Measurements from ENCODE around the gene ACOX1. TPM values are rescaled to one million over a fixed set of nuclear protein-coding genes. Genes with fewer than 3 reads are reported as not detected.

Gene ACOX1
- total RNA-seq, 2 experiments from 2014 or later: 27.7 to 33.1 TPM

- no peak for ATAC-seq
- intact Hi-C loops (cut with DNase I, micrococcal nuclease): no loop called here
- H3K4me3 Mint-ChIP-seq: no peak overlapping the region
- H3K9me3 Mint-ChIP-seq (ENCODE audit: low read depth): no peaks in the 10 kb centered on the region
- no peaks in the 10 kb centered on the region for H3K36me3 Mint-ChIP-seq (ENCODE audit: low read depth)
- ChIA-PET CTCF (interaction anchor here (0.5 kb wide), 1 partner anchor 335 kb away, joined by 4 read pairs; no protein-coding TSS in a partner anchor), POLR2A (interaction anchor here (0.6 kb wide), 1 partner anchor 277 kb away, joined by 3 read pairs; no protein-coding TSS in a partner anchor)
- H3K27ac Mint-ChIP-seq: no peak overlapping the region
- no peak for DNase-seq
- H3K4me1 Mint-ChIP-seq: peaks cover 3% of the 10 kb centered on the region
- no peaks in the 10 kb centered on the region for H3K27me3 Mint-ChIP-seq
These were observed 39.3 kb upstream of the ACOX1 start for GRCh38 chr17:76018340-76018680.

DNA sequence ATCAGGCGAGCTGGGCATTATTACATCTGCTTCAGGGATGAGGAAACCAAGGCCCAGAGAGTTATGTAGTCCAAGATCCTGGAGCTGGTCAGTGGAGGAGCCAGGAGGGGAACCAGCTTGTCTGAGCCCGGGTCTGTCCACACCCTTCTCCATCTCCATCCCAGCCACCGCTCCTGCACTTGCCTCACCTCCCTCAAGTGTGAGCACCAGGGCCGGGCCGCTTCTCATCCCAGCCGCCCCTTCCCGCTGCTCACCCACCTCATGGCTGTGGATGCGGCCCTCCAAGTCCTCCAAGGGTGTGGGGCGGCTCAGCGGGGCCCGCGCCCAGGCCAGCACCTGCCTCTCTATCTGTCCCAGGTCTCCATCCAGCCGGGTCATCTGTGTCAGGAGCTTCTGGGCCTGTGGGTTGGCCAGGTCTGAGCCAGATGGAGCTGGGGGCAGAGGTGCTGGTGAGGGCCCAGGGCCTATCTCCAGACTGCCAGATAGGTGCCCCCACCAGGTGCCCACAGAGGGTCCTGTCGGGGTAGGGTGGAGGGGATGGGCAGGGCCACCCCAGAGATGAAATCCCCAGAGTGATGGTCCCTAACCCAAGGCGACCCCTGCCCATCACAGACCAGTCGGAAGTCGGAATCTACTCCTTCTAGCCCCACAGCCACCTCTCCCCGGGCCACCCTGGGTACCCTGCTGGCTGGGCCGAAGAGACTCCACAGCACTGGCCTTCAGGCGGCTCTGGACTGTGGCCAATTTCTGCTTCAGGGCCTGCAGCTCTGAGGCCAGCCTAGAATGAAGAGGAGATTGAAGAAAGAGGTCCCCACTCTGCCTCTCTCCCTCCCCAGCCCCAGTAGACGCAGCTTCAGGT lies 38.7 kb upstream of the ACOX1 start:
- no peaks in the 10 kb centered on the region for H3K36me3 Mint-ChIP-seq (ENCODE audit: low read depth)
- peaks cover 3% of the 10 kb centered on the region for H3K4me1 Mint-ChIP-seq
- DNase-seq: no peak
- H3K27ac Mint-ChIP-seq: no peak overlapping the region
- H3K27me3 Mint-ChIP-seq: no peaks in the 10 kb centered on the region
- CTCF ChIA-PET: interaction anchor here (0.5 to 10.4 kb wide), 3 partner anchors 17 to 335 kb away, joined by 3 to 139 read pairs (median 4); partner anchors contain the start of gene CDK3
- no peak for ATAC-seq
- intact Hi-C loops (cut with DNase I, micrococcal nuclease): no loop called here
- no peak overlapping the region for H3K4me3 Mint-ChIP-seq
- no peaks in the 10 kb centered on the region for H3K9me3 Mint-ChIP-seq (ENCODE audit: low read depth)
- POLR2A ChIA-PET: interaction anchor here (0.6 kb wide), 1 partner anchor 278 kb away, joined by 3 read pairs; no protein-coding TSS in a partner anchor

DNA sequence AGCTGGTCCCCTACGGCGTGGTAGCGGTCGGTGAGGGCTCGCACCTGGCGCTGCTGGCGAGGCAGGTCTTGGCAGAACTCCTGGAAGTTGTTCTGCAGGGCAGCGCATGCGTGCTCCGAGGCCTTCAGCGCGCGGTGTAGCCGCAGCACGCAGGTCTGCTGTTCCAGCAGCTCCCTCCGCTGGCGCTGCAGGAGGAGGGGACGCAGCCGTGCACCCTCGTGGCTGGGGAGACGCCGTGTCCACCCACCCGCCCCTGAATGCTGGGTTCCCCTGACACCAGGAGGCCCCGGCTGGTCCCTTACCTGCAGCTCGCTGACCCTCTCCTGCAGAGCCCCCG lies 35.9 kb upstream of the ACOX1 start:
- no peak for ATAC-seq
- H3K36me3 Mint-ChIP-seq (ENCODE audit: low read depth): no peaks in the 10 kb centered on the region
- H3K4me1 Mint-ChIP-seq: peaks cover 3% of the 10 kb centered on the region
- no peaks in the 10 kb centered on the region for H3K9me3 Mint-ChIP-seq (ENCODE audit: low read depth)
- no peak for DNase-seq
- ChIA-PET POLR2A (no interaction called here), CTCF (interaction anchor here (0.7 to 10.4 kb wide), 37 partner anchors 8 to 1895 kb away, joined by 3 to 139 read pairs (median 4); partner anchors contain the start of genes CDK3, EXOC7, GALR2 and MRPL38)
- H3K27me3 Mint-ChIP-seq: no peaks in the 10 kb centered on the region
- intact Hi-C loops (cut with DNase I, micrococcal nuclease): loop anchor here (1.0 to 5.0 kb wide), 7 partner anchors 62 to 287 kb away; partner anchors contain the start of genes EXOC7 (in 2 of the 2) and ZACN (in 1 of the 2)
- H3K27ac Mint-ChIP-seq: no peak overlapping the region
- no peak overlapping the region for H3K4me3 Mint-ChIP-seq

DNA sequence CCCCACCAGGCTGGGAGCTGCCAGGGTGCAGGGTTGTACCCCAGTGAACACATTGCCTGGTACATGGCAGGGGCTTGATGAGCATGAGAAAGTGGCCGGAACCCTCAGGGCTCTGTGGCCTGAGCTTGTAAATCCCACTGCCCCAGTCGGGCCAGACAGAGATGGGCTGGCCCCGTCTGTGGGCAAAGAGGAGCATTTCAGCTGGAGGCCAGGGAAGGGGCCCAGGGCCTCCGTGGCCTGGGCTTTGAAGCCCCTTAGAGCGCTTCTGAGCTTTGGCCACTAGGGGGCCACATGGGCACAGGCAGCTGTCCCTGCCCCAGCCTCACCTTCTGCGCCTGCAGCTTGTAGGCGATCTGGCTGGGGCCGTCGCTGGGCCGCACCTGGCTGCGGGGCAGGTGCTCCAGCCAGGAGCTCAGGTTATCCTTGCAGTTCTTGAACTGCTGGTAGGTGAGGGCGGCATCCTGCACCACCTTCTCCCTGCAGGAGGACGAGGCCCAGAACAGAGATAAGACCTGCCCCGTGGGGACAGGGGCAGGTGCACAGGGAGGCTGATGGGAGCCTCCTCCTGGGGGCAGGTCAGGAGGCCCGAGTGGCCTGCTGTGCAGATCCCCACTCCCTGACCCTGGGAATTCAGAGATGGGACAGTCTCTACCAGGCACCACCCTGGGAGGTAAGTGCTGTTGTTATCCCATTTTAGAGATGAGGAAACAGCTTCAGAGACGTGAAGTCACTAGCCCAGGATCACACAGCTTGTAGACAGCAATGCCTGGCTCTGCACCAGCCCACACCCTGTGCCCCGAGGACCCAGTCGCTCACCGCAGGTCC lies 35.3 kb upstream of the ACOX1 start:
- DNase-seq (peak; percentile 90), ATAC-seq (peak; percentile 99)
- intact Hi-C loops (cut with DNase I, micrococcal nuclease): loop anchor here (1.0 to 5.0 kb wide), 7 partner anchors 63 to 288 kb away; partner anchors contain the start of genes EXOC7 (in 2 of the 2) and ZACN (in 1 of the 2)
- no peak overlapping the region for H3K27ac Mint-ChIP-seq
- peaks cover 3% of the 10 kb centered on the region for H3K4me1 Mint-ChIP-seq
- H3K9me3 Mint-ChIP-seq (ENCODE audit: low read depth): no peaks in the 10 kb centered on the region
- no peak overlapping the region for H3K4me3 Mint-ChIP-seq
- H3K27me3 Mint-ChIP-seq: no peaks in the 10 kb centered on the region
- ChIA-PET POLR2A (interaction anchor here (0.6 to 0.9 kb wide), 3 partner anchors 28 to 265 kb away, joined by 3 to 4 read pairs (median 3); no protein-coding TSS in a partner anchor), CTCF (interaction anchor here (0.6 to 10.4 kb wide), 59 partner anchors 9 to 1895 kb away, joined by 3 to 139 read pairs (median 4); partner anchors contain the start of genes CDK3, EXOC7, GALK1 and GALR2)
- H3K36me3 Mint-ChIP-seq (ENCODE audit: low read depth): no peaks in the 10 kb centered on the region

- Mint-ChIP-seq H3K36me3 (ENCODE audit: low read depth) (no peaks in the 10 kb centered on the region), H3K27me3 (no peaks in the 10 kb centered on the region), H3K4me3 (no peak overlapping the region), H3K27ac (no peak overlapping the region), H3K4me1 (peaks cover 3% of the 10 kb centered on the region), H3K9me3 (ENCODE audit: low read depth) (no peaks in the 10 kb centered on the region)
- intact Hi-C loops (cut with DNase I, micrococcal nuclease): loop anchor here in 1 of 2 experiments (5.0 kb wide), 2 partner anchors 64 to 289 kb away; partner anchors contain the start of gene ZACN
- POLR2A ChIA-PET: interaction anchor here (0.6 kb wide), 1 partner anchor 29 kb away, joined by 3 read pairs; no protein-coding TSS in a partner anchor
- ATAC-seq (no peak), DNase-seq (no peak)
- CTCF ChIA-PET: interaction anchor here (0.6 to 10.4 kb wide), 44 partner anchors 9 to 401 kb away, joined by 3 to 139 read pairs (median 4); partner anchors contain the start of genes CDK3, EXOC7, GALR2 and MRPL38
These were observed 34.5 kb upstream of the ACOX1 start for GRCh38 chr17:76013377-76013932.

DNA sequence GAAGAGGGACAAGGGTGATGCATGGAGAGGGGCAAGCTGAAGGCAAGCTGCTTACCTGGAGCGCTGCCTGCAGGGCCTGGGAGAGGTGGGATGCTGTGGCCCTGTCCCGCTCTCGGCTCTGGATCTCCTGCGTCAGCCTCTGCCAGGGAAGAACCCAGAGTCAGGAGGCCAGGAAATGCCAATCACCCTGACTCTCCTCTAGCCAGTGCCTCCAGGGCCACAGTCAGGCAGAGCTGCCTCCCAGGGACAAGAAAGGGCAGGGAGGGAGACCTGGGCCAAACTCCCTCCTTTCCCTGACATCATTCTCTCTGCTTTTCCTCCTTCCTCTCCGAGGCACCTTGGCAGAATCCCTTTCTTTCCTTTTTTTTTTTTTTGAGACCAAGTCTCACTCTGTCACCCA lies 33.0 kb upstream of the ACOX1 start:
- Mint-ChIP-seq H3K27ac (no peak overlapping the region), H3K4me3 (no peak overlapping the region), H3K4me1 (peaks cover 3% of the 10 kb centered on the region), H3K9me3 (ENCODE audit: low read depth) (no peaks in the 10 kb centered on the region), H3K36me3 (ENCODE audit: low read depth) (no peaks in the 10 kb centered on the region), H3K27me3 (no peaks in the 10 kb centered on the region)
- intact Hi-C loops (cut with DNase I, micrococcal nuclease): loop anchor here in 1 of 2 experiments (5.0 kb wide), 2 partner anchors 65 to 290 kb away; partner anchors contain the start of gene ZACN
- no peak for ATAC-seq
- no peak for DNase-seq
- POLR2A ChIA-PET: interaction anchor here (0.5 kb wide), 1 partner anchor 329 kb away, joined by 5 read pairs; no protein-coding TSS in a partner anchor
- CTCF ChIA-PET: interaction anchor here (1.0 to 10.4 kb wide), 6 partner anchors 8 to 291 kb away, joined by 3 to 139 read pairs (median 4); partner anchors contain the start of gene CDK3

- H3K4me3 Mint-ChIP-seq: no peak overlapping the region
- H3K4me1 Mint-ChIP-seq: peaks cover 3% of the 10 kb centered on the region
- no peak for DNase-seq
- ChIA-PET CTCF (interaction anchor here (0.6 to 10.4 kb wide), 9 partner anchors 9 to 270 kb away, joined by 3 to 139 read pairs (median 5); partner anchors contain the start of gene CDK3), POLR2A (interaction anchor here (0.5 kb wide), 1 partner anchor 107 kb away, joined by 4 read pairs; no protein-coding TSS in a partner anchor)
- no peaks in the 10 kb centered on the region for H3K27me3 Mint-ChIP-seq
- H3K27ac Mint-ChIP-seq: no peak overlapping the region
- intact Hi-C loops (cut with DNase I, micrococcal nuclease): loop anchor here (5.0 kb wide), 3 partner anchors 67 to 292 kb away; partner anchors contain the start of gene ZACN (in 1 of the 2)
- no peak for ATAC-seq
- no peaks in the 10 kb centered on the region for H3K36me3 Mint-ChIP-seq (ENCODE audit: low read depth)
- no peaks in the 10 kb centered on the region for H3K9me3 Mint-ChIP-seq (ENCODE audit: low read depth)
These were observed 31.1 kb upstream of the ACOX1 start for GRCh38 chr17:76009969-76010661.

DNA sequence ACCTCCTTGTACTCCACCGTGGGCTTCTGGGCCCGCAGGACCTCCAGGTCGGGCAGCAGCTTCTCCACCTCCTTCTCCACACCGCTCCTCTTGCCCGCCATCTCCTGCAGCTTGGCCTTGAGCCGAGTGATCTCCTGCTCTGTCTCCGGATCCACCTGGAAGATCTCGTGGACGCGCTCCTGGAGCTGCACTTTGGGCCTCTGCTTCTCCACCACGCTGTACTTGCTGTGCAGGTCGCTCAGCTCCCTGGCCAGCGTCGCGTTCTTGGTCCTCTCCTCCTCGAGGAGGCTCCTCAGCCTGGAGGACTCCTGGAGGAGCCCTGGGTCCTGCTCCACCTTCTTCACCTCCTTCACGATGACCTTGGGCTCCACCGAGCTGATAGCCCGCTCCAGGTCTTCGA lies 30.5 kb upstream of the ACOX1 start:
- no peaks in the 10 kb centered on the region for H3K27me3 Mint-ChIP-seq
- H3K36me3 Mint-ChIP-seq (ENCODE audit: low read depth): no peaks in the 10 kb centered on the region
- CTCF ChIA-PET: interaction anchor here (0.6 to 10.4 kb wide), 8 partner anchors 9 to 169 kb away, joined by 3 to 139 read pairs (median 4); partner anchors contain the start of gene CDK3
- POLR2A ChIA-PET: no interaction called here
- peaks cover 3% of the 10 kb centered on the region for H3K4me1 Mint-ChIP-seq
- H3K9me3 Mint-ChIP-seq (ENCODE audit: low read depth): no peaks in the 10 kb centered on the region
- DNase-seq (no peak), ATAC-seq (no peak)
- H3K4me3 Mint-ChIP-seq: no peak overlapping the region
- H3K27ac Mint-ChIP-seq: no peak overlapping the region
- intact Hi-C loops (cut with DNase I, micrococcal nuclease): loop anchor here in 1 of 2 experiments (5.0 kb wide), 1 partner anchor 247 kb away; no protein-coding TSS in a partner anchor

GRCh38 chr17:76008630-76009425 lies 29.9 kb upstream of the ACOX1 start:
- intact Hi-C loops (cut with DNase I, micrococcal nuclease): loop anchor here in 1 of 2 experiments (5.0 kb wide), 1 partner anchor 247 kb away; no protein-coding TSS in a partner anchor
- ChIA-PET POLR2A (no interaction called here), CTCF (interaction anchor here (0.6 to 10.4 kb wide), 10 partner anchors 8 to 296 kb away, joined by 3 to 139 read pairs (median 4); partner anchors contain the start of genes CDK3 and MRPL38)
- Mint-ChIP-seq H3K27ac (no peak overlapping the region), H3K4me1 (no peaks in the 10 kb centered on the region), H3K4me3 (no peak overlapping the region), H3K9me3 (ENCODE audit: low read depth) (no peaks in the 10 kb centered on the region), H3K36me3 (ENCODE audit: low read depth) (no peaks in the 10 kb centered on the region), H3K27me3 (no peaks in the 10 kb centered on the region)
- ATAC-seq (no peak), DNase-seq (no peak)

Measured in activated CD4-positive, alpha-beta T cell treated with anti-CD3 and anti-CD28 coated beads for 36 hours (primary cell).